Measurements from ENCODE around the gene TGFA. TPM values are rescaled to one million over a fixed set of nuclear protein-coding genes. Genes with fewer than 3 reads are reported as not detected.

The TGFA gene
- total and polyA plus RNA-seq, 5 donors from 2014 or later = 0.07 to 0.45 (median 0.42) TPM; not detected in 2

DNA sequence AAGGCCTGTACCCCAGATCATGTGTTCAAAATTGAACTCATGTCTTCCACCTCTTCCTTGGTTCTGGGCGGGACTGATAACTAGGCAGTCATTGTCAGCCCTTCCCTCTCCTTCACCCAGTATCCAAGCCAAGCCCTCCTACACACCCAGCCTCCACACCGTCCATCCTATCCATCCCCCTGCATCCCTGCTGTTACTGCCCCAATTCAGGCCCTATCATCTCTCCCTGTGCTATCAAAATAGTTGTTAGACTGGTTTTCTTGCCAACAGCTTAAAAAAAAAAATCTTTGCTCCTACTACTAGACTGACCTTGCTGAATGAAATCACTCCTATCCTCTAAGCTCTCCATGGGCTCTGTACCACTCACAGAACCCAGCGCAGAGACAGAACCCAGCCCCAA, 32.8 kb downstream of the TGFA start:
- Mint-ChIP-seq H3K4me3 (no peak overlapping the region), H3K27ac (no peak overlapping the region), H3K9me3 (no peaks in the 10 kb centered on the region), H3K36me3 (no peaks in the 10 kb centered on the region), H3K27me3 (no peaks in the 10 kb centered on the region), H3K4me1 (peaks cover 0 to 14% (median 9%) of the 10 kb centered on the region in 4 donors)
- Histone ChIP-seq H3K4me3 (ENCODE audit: low read depth, low read length) (no peak overlapping the region), H3K27me3 (ENCODE audit: control insufficient read depth, insufficient read depth, low read length) (no peaks in the 10 kb centered on the region), H3K9me3 (ENCODE audit: control insufficient read depth in 2 of 2, low read length in 2 of 2) (no peaks in the 10 kb centered on the region), H3K4me1 (ENCODE audit: control insufficient read depth, insufficient read depth, low read length, poor library complexity, severe bottlenecking) (no peaks in the 10 kb centered on the region), H3K27ac (ENCODE audit: insufficient read depth, low read length, poor library complexity, severe bottlenecking) (no peak overlapping the region), H3K36me3 (ENCODE audit: control insufficient read depth, insufficient read depth, low read length) (no peaks in the 10 kb centered on the region)
- ATAC-seq (ENCODE audit: low read depth in 2 of 2) = no peak
- no peak for DNase-seq

DNA sequence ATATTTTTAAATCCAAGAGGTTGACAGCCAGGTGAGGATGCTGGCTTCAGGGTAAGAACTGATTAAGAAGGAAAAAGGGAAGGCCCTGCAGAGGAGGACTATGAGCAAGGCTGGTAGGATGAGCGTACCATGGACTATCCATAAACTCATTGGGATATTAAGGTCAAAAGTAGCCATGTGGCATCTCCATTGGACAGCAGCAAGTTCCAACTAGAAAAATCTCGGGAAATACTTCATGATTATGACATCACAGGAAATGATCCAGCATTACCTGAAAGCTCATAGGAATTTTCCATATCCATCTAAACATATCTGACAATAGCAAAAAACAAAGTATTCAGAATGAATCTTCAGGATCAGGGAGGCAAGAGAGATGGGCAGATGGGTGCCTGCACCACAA, 34.2 kb downstream of the TGFA start:
- Mint-ChIP-seq H3K27ac (no peak overlapping the region), H3K4me3 (no peak overlapping the region)

DNA sequence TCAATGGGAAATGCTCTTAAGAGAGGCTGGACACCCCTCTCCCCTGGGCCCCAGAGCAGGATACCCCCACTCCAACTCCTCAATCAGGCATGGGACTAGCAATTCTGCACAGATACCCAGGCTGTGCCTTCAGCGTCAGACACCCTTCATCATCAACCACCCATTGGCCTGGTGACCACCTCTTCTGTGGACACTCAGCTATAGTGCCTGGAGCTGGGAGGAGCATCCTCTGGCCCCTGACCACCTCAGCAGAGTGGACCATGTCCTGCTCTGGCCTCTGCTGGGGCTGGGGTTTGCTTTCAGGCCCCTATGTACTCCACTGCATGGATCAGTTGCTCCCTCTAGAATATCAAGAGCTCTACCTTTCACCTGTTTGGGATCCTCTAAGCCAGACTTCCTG, 35.1 kb downstream of the TGFA start:
- no peaks in the 10 kb centered on the region for H3K9me3 Mint-ChIP-seq
- DNase-seq = no peak
- Histone ChIP-seq H3K4me1 (ENCODE audit: control insufficient read depth, insufficient read depth, low read length, poor library complexity, severe bottlenecking) (no peaks in the 10 kb centered on the region), H3K27ac (ENCODE audit: insufficient read depth, low read length, poor library complexity, severe bottlenecking) (no peak overlapping the region), H3K9me3 (ENCODE audit: control insufficient read depth in 2 of 2, low read length in 2 of 2) (no peaks in the 10 kb centered on the region), H3K4me3 (ENCODE audit: low read depth, low read length) (no peak overlapping the region), H3K27me3 (ENCODE audit: control insufficient read depth, insufficient read depth, low read length) (no peaks in the 10 kb centered on the region), H3K36me3 (ENCODE audit: control insufficient read depth, insufficient read depth, low read length) (no peaks in the 10 kb centered on the region)
- H3K4me1 Mint-ChIP-seq = peaks cover 0 to 3% (median 3%) of the 10 kb centered on the region in 4 donors
- H3K27me3 Mint-ChIP-seq = no peaks in the 10 kb centered on the region
- H3K27ac Mint-ChIP-seq = no peak overlapping the region
- no peak for ATAC-seq (ENCODE audit: low read depth in 2 of 2)
- H3K4me3 Mint-ChIP-seq = no peak overlapping the region
- H3K36me3 Mint-ChIP-seq = no peaks in the 10 kb centered on the region

More for the DNA sequence above, 34.2 kb downstream of the TGFA start:
- H3K4me1 Mint-ChIP-seq = peaks cover 0 to 12% (median 9%) of the 10 kb centered on the region in 4 donors
- no peaks in the 10 kb centered on the region for H3K9me3 ChIP-seq (ENCODE audit: control insufficient read depth in 2 of 2, low read length in 2 of 2)
- H3K27me3 ChIP-seq (ENCODE audit: control insufficient read depth, insufficient read depth, low read length) = no peaks in the 10 kb centered on the region
- no peaks in the 10 kb centered on the region for H3K27me3 Mint-ChIP-seq
- H3K4me3 ChIP-seq (ENCODE audit: low read depth, low read length) = no peak overlapping the region
- H3K27ac ChIP-seq (ENCODE audit: insufficient read depth, low read length, poor library complexity, severe bottlenecking) = no peak overlapping the region
- ATAC-seq (ENCODE audit: low read depth in 2 of 2) = no peak
- no peaks in the 10 kb centered on the region for H3K36me3 Mint-ChIP-seq
- no peak for DNase-seq
- H3K4me1 ChIP-seq (ENCODE audit: control insufficient read depth, insufficient read depth, low read length, poor library complexity, severe bottlenecking) = no peaks in the 10 kb centered on the region
- no peaks in the 10 kb centered on the region for H3K9me3 Mint-ChIP-seq
- H3K36me3 ChIP-seq (ENCODE audit: control insufficient read depth, insufficient read depth, low read length) = no peaks in the 10 kb centered on the region

DNA sequence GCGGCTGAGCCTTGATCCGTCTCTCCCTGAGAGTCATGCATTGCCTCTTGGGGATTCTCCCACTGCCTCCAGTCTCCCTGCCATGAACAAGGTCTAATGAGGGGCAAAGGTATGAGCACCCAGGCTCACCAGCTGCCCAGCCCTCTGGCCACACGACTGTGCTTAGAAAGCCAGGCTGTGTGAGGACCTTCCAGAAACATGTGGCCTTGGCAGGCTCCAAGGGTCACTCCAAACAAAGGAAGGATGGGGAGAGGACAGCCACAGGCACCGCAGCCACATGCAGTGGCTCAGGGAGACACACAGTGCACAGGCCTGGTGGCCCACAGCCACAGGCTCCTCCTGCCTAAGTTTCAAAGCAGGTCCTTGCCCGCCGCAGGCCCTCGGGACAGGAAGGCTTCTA, 35.8 kb downstream of the TGFA start:
- Histone ChIP-seq H3K27ac (ENCODE audit: insufficient read depth, low read length, poor library complexity, severe bottlenecking) (no peak overlapping the region), H3K4me3 (ENCODE audit: low read depth, low read length) (no peak overlapping the region), H3K9me3 (ENCODE audit: control insufficient read depth in 2 of 2, low read length in 2 of 2) (no peaks in the 10 kb centered on the region), H3K27me3 (ENCODE audit: control insufficient read depth, insufficient read depth, low read length) (no peaks in the 10 kb centered on the region), H3K36me3 (ENCODE audit: control insufficient read depth, insufficient read depth, low read length) (no peaks in the 10 kb centered on the region), H3K4me1 (ENCODE audit: control insufficient read depth, insufficient read depth, low read length, poor library complexity, severe bottlenecking) (no peaks in the 10 kb centered on the region)
- Mint-ChIP-seq H3K4me3 (no peak overlapping the region), H3K27me3 (no peaks in the 10 kb centered on the region), H3K27ac (no peak overlapping the region), H3K36me3 (no peaks in the 10 kb centered on the region), H3K9me3 (no peaks in the 10 kb centered on the region), H3K4me1 (no peaks in the 10 kb centered on the region)
- ATAC-seq (ENCODE audit: low read depth in 2 of 2) = no peak
- DNase-seq = no peak

DNA sequence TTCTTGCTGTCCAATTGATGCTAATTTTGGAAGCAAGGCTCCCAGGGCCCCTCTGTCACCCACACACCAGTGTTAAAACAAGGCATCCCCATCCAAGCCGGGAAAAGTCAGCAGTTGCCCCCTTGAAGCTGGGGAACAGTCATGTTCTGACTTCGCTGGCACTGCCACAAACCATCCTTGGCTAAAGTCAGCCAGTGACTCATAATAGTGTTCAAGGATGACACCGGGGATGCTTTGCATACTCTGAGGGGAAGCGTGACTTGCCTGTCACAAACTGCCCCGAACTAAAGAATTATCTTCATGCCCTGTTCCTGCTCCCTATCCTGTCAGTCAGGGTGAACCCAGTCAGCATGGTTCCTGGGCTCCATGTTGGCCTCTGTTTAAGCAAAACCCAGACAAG, 37.0 kb downstream of the TGFA start:
- Histone ChIP-seq H3K9me3 (ENCODE audit: control insufficient read depth in 2 of 2, low read length in 2 of 2) (no peaks in the 10 kb centered on the region), H3K4me3 (ENCODE audit: low read depth, low read length) (no peak overlapping the region), H3K27me3 (ENCODE audit: control insufficient read depth, insufficient read depth, low read length) (no peaks in the 10 kb centered on the region), H3K36me3 (ENCODE audit: control insufficient read depth, insufficient read depth, low read length) (no peaks in the 10 kb centered on the region), H3K27ac (ENCODE audit: insufficient read depth, low read length, poor library complexity, severe bottlenecking) (no peak overlapping the region), H3K4me1 (ENCODE audit: control insufficient read depth, insufficient read depth, low read length, poor library complexity, severe bottlenecking) (no peaks in the 10 kb centered on the region)
- Mint-ChIP-seq H3K27me3 (peaks cover 1% of the 10 kb centered on the region), H3K9me3 (no peaks in the 10 kb centered on the region), H3K4me3 (no peak overlapping the region), H3K4me1 (no peaks in the 10 kb centered on the region), H3K27ac (no peak overlapping the region), H3K36me3 (no peaks in the 10 kb centered on the region)
- ATAC-seq (ENCODE audit: low read depth in 2 of 2) (no peak), DNase-seq (no peak)

DNA sequence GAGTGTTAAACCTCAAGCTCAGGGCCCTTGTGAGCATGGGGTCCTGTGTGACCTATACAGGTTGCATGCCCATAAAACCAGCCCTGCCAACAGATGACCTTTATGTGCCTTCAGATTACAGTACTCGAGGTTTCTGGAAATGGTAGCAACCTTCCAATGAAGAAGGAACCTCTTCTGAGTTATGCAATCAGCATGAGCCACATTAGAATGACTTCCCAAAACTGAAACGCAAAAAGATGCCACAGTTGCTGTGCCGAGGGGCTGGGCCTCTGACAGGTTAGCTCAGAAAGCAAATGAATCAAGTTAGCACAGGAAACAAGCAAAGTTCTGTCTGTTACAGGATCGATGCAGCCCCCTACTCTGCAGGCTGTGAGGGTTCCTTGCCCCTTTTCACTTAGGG, 37.7 kb downstream of the TGFA start:
- H3K9me3 ChIP-seq (ENCODE audit: control insufficient read depth in 2 of 2, low read length in 2 of 2) = no peaks in the 10 kb centered on the region
- Mint-ChIP-seq H3K9me3 (no peaks in the 10 kb centered on the region), H3K4me1 (no peaks in the 10 kb centered on the region), H3K27me3 (peaks cover 4% of the 10 kb centered on the region), H3K4me3 (no peak overlapping the region), H3K27ac (no peak overlapping the region), H3K36me3 (no peaks in the 10 kb centered on the region)
- no peaks in the 10 kb centered on the region for H3K36me3 ChIP-seq (ENCODE audit: control insufficient read depth, insufficient read depth, low read length)
- no peak overlapping the region for H3K27ac ChIP-seq (ENCODE audit: insufficient read depth, low read length, poor library complexity, severe bottlenecking)
- DNase-seq (no peak), ATAC-seq (ENCODE audit: low read depth in 2 of 2) (no peak)
- H3K4me3 ChIP-seq (ENCODE audit: low read depth, low read length) = no peak overlapping the region
- no peaks in the 10 kb centered on the region for H3K27me3 ChIP-seq (ENCODE audit: control insufficient read depth, insufficient read depth, low read length)
- no peaks in the 10 kb centered on the region for H3K4me1 ChIP-seq (ENCODE audit: control insufficient read depth, insufficient read depth, low read length, poor library complexity, severe bottlenecking)

DNA sequence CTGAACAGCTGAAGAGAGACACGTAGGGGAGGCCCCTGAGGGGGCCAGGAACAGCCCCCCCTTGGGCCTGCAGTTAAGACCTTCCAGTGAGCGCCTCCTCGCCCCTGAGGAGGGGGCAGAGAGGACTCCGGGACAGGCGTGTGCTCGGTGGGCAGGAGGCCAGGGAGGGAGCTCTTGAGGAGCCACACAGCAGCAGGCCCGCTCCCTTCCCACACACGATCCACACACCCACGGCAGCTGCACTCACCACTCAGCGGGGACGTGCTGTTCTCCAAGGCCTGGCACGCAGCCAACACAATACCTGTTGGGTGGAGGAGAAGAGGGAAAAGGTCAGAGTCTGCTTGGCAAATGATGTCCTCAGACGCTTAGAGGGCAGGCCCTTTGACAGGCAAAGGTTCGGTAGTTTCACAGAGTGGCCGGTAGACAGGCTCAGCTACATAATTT, 39.0 kb downstream of the TGFA start:
- H3K27me3 ChIP-seq (ENCODE audit: control insufficient read depth, insufficient read depth, low read length) = no peaks in the 10 kb centered on the region
- H3K9me3 ChIP-seq (ENCODE audit: control insufficient read depth in 2 of 2, low read length in 2 of 2) = no peaks in the 10 kb centered on the region
- no peak overlapping the region for H3K4me3 Mint-ChIP-seq
- H3K27ac ChIP-seq (ENCODE audit: insufficient read depth, low read length, poor library complexity, severe bottlenecking) = no peak overlapping the region
- H3K4me3 ChIP-seq (ENCODE audit: low read depth, low read length) = no peak overlapping the region
- H3K4me1 Mint-ChIP-seq = no peaks in the 10 kb centered on the region
- no peaks in the 10 kb centered on the region for H3K36me3 ChIP-seq (ENCODE audit: control insufficient read depth, insufficient read depth, low read length)
- no peak overlapping the region for H3K27ac Mint-ChIP-seq
- H3K9me3 Mint-ChIP-seq = no peaks in the 10 kb centered on the region
- ATAC-seq (ENCODE audit: low read depth in 2 of 2) (no peak), DNase-seq (no peak)
- H3K36me3 Mint-ChIP-seq = no peaks in the 10 kb centered on the region
- no peaks in the 10 kb centered on the region for H3K4me1 ChIP-seq (ENCODE audit: control insufficient read depth, insufficient read depth, low read length, poor library complexity, severe bottlenecking)
- H3K27me3 Mint-ChIP-seq = peaks cover 4% of the 10 kb centered on the region

DNA sequence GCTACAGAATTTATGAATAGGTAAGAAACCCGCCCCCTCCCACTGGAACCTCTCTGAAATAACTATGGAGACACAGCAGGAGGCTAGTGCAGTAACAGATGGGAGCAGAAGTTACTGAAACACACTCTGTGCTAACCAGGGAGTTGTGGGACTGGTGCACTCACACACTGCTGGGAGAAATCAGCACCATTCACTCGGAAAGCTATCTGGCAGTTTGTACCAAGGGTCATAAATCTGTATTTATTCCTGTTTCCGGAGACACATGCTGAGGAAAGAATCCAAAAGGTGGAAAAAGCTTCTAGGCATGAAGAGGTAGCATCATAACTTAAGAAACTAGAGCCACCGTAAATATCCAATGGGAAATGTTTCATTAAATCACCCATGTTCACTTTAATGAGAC, 39.9 kb downstream of the TGFA start:
- H3K27me3 Mint-ChIP-seq = peaks cover 4% of the 10 kb centered on the region
- no peaks in the 10 kb centered on the region for H3K4me1 ChIP-seq (ENCODE audit: control insufficient read depth, insufficient read depth, low read length, poor library complexity, severe bottlenecking)

More for the DNA sequence above, 39.9 kb downstream of the TGFA start:
- Mint-ChIP-seq H3K27ac (peak overlapping the region in 1 of 3 donors; percentile 41), H3K4me3 (no peak overlapping the region), H3K9me3 (no peaks in the 10 kb centered on the region), H3K36me3 (no peaks in the 10 kb centered on the region), H3K4me1 (no peaks in the 10 kb centered on the region)
- ATAC-seq (ENCODE audit: low read depth in 2 of 2) (no peak), DNase-seq (no peak)
- H3K27ac ChIP-seq (ENCODE audit: insufficient read depth, low read length, poor library complexity, severe bottlenecking) = no peak overlapping the region
- H3K27me3 ChIP-seq (ENCODE audit: control insufficient read depth, insufficient read depth, low read length) = no peaks in the 10 kb centered on the region
- H3K36me3 ChIP-seq (ENCODE audit: control insufficient read depth, insufficient read depth, low read length) = no peaks in the 10 kb centered on the region
- H3K9me3 ChIP-seq (ENCODE audit: control insufficient read depth in 2 of 2, low read length in 2 of 2) = no peaks in the 10 kb centered on the region
- H3K4me3 ChIP-seq (ENCODE audit: low read depth, low read length) = no peak overlapping the region
